ENCODE measurements around the gene APBB2. TPM values are rescaled to one million over a fixed set of nuclear protein-coding genes. Genes with fewer than 3 reads are reported as not detected.

APBB2 gene
- polyA plus RNA-seq, 3 donors, result 0.15 to 0.33 TPM; not detected in 1

DNA sequence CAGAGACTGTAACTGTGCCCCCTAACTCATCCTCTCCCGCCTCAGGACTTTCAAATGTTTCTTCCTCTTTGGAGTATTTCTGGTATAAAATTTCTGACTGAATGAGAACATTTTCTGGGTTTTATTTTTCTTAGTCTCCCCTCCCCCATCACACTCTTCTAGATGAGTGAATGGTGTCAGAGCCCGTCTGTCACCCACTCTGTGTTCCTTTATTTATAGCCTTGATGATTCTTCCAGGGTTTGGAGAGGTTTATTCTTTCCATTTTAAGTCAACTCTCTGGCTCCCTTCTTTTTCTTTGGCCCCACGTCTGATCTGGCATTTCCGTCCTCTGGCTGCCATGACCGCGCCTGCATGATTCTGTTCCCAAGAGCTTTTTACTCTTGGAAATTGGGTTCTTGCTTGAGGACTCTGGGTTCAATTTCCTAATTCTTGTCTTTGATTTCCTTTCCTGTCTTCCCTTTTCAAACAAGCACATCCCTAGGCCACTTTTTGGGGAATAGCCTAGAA, 335.7 kb downstream of the APBB2 start:
- intact Hi-C loops (cut with micrococcal nuclease), result no loop called here
- no peaks in the 10 kb centered on the region for H3K4me1 ChIP-seq (ENCODE audit: control insufficient read depth in 1 of 2, insufficient read depth in 2 of 2, low read length in 2 of 2)
- Mint-ChIP-seq H3K4me1 (peaks cover 6% of the 10 kb centered on the region), H3K4me3 (no peak overlapping the region), H3K27me3 (ENCODE audit: low read depth in 3 of 3) (peaks cover 1 to 2% (median 1%) of the 10 kb centered on the region in 3 donors), H3K27ac (peak overlapping the region in 1 of 7 donors; percentile 28), H3K36me3 (peaks cover 0 to 8% of the 10 kb centered on the region in 2 donors), H3K9me3 (no peaks in the 10 kb centered on the region)
- H3K9me3 ChIP-seq (replicated peaks in 1 of 2; ENCODE audit: control insufficient read depth in 1 of 2, insufficient read depth in 1 of 2, low read length in 2 of 2), result no peaks in the 10 kb centered on the region
- TF ChIP-seq, protein P1, sequence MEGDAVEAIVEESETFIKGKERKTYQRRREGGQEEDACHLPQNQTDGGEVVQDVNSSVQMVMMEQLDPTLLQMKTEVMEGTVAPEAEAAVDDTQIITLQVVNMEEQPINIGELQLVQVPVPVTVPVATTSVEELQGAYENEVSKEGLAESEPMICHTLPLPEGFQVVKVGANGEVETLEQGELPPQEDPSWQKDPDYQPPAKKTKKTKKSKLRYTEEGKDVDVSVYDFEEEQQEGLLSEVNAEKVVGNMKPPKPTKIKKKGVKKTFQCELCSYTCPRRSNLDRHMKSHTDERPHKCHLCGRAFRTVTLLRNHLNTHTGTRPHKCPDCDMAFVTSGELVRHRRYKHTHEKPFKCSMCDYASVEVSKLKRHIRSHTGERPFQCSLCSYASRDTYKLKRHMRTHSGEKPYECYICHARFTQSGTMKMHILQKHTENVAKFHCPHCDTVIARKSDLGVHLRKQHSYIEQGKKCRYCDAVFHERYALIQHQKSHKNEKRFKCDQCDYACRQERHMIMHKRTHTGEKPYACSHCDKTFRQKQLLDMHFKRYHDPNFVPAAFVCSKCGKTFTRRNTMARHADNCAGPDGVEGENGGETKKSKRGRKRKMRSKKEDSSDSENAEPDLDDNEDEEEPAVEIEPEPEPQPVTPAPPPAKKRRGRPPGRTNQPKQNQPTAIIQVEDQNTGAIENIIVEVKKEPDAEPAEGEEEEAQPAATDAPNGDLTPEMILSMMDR (IDR thresholded peaks at IDR 0.05), result no peak
- H3K79me2 ChIP-seq (ENCODE audit: insufficient read depth, low read length), result no peaks in the 10 kb centered on the region
- H3K9ac ChIP-seq (ENCODE audit: insufficient read depth, low read length, poor library complexity, severe bottlenecking), result no peak overlapping the region
- no peak overlapping the region for H3K27ac ChIP-seq (ENCODE audit: low read depth in 1 of 2, low read length in 2 of 2)
- no peak overlapping the region for H3K4me2 ChIP-seq (replicated peaks; ENCODE audit: extremely low read depth, low read length, poor library complexity, severe bottlenecking)
- no peak for DNase-seq
- H4K20me1 ChIP-seq (ENCODE audit: insufficient read depth, low read length), result no peaks in the 10 kb centered on the region
- no peak overlapping the region for H2AFZ ChIP-seq (ENCODE audit: insufficient read depth, low read depth, low read length, poor library complexity, severe bottlenecking)
- no CpG with 5 or more reads among the region's 6 CpGs for WGBS (ENCODE audit: insufficient coverage)
- no peaks in the 10 kb centered on the region for H3K36me3 ChIP-seq (replicated peaks in 1 of 2; ENCODE audit: control insufficient read depth in 1 of 2, insufficient read depth in 2 of 2, low read length in 2 of 2)
- H3K27me3 ChIP-seq (ENCODE audit: control insufficient read depth in 2 of 2, insufficient read depth in 2 of 2, low read length in 2 of 2), result no peaks in the 10 kb centered on the region
- H3K4me3 ChIP-seq (replicated peaks in 1 of 3; ENCODE audit: low read depth in 2 of 3, low read length in 3 of 3), result no peak overlapping the region

DNA sequence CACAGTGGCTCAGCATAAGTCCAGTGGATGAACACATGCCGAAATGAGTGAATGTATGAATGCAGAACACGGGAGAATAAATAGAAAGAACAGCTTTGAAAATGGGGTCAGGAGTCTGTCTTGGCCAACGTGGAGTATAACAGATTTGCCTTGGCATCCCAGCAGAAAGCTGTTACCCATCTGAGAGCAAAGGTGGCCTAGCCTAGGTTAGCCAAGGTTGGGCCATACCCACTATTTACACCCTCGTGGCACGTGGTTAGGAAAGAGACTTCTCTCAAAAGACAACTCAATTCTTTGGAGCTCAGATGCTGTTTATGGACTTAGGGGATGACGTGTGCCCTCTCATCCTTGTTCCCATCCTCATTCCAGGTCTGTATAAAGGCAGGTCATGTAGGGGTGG, 337.3 kb downstream of the APBB2 start:
- no peaks in the 10 kb centered on the region for H4K20me1 ChIP-seq (ENCODE audit: insufficient read depth, low read length)
- 90% methylated on average over 3 of the region's 6 CpGs for WGBS (ENCODE audit: insufficient coverage)
- TF ChIP-seq, protein P1 (IDR thresholded peaks at IDR 0.05), result no peak
- Mint-ChIP-seq H3K36me3 (peaks cover 0 to 3% of the 10 kb centered on the region in 2 donors), H3K27ac (peak overlapping the region in 1 of 7 donors; percentile 62), H3K27me3 (ENCODE audit: low read depth in 3 of 3) (peaks cover 0 to 1% (median 0%) of the 10 kb centered on the region in 3 donors), H3K9me3 (no peaks in the 10 kb centered on the region), H3K4me3 (no peak overlapping the region), H3K4me1 (peaks cover 2% of the 10 kb centered on the region)
- H3K9me3 ChIP-seq (replicated peaks in 1 of 2; ENCODE audit: control insufficient read depth in 1 of 2, insufficient read depth in 1 of 2, low read length in 2 of 2), result no peaks in the 10 kb centered on the region
- H3K27ac ChIP-seq (ENCODE audit: low read depth in 1 of 2, low read length in 2 of 2), result no peak overlapping the region
- H3K79me2 ChIP-seq (ENCODE audit: insufficient read depth, low read length), result no peaks in the 10 kb centered on the region
- H3K4me3 ChIP-seq (replicated peaks in 1 of 3; ENCODE audit: low read depth in 2 of 3, low read length in 3 of 3), result no peak overlapping the region
- no peaks in the 10 kb centered on the region for H3K27me3 ChIP-seq (ENCODE audit: control insufficient read depth in 2 of 2, insufficient read depth in 2 of 2, low read length in 2 of 2)
- no peak overlapping the region for H2AFZ ChIP-seq (ENCODE audit: insufficient read depth, low read depth, low read length, poor library complexity, severe bottlenecking)
- DNase-seq, result no peak
- H3K36me3 ChIP-seq (replicated peaks in 1 of 2; ENCODE audit: control insufficient read depth in 1 of 2, insufficient read depth in 2 of 2, low read length in 2 of 2), result no peaks in the 10 kb centered on the region
- no peak overlapping the region for H3K4me2 ChIP-seq (replicated peaks; ENCODE audit: extremely low read depth, low read length, poor library complexity, severe bottlenecking)
- no peak overlapping the region for H3K9ac ChIP-seq (ENCODE audit: insufficient read depth, low read length, poor library complexity, severe bottlenecking)
- no peaks in the 10 kb centered on the region for H3K4me1 ChIP-seq (ENCODE audit: control insufficient read depth in 1 of 2, insufficient read depth in 2 of 2, low read length in 2 of 2)
- intact Hi-C loops (cut with micrococcal nuclease), result no loop called here
